ENCODE measurements around the gene MPST.

Gene MPST

GRCh38 chr22:37059876-37060449 is 40.4 kb downstream of the MPST start:
- no peak for TF ChIP-seq CTCF (IDR thresholded peaks at IDR 0.05)

- TF ChIP-seq CTCF (IDR thresholded peaks at IDR 0.05) = no peak
Measured at GRCh38 chr22:37060801-37061610, 41.5 kb downstream of the MPST start.

- TF ChIP-seq CTCF (IDR thresholded peaks at IDR 0.05) = no peak
Measured at GRCh38 chr22:37061611-37062375, 42.3 kb downstream of the MPST start.

- no peak for TF ChIP-seq CTCF (IDR thresholded peaks at IDR 0.05)
Measured at GRCh38 chr22:37062376-37062675, 42.8 kb downstream of the MPST start.

- no peak for TF ChIP-seq CTCF (IDR thresholded peaks at IDR 0.05)
Measured at GRCh38 chr22:37062702-37063381, 43.3 kb downstream of the MPST start.

GRCh38 chr22:37063431-37064420 is 44.2 kb downstream of the MPST start:
- no peak for TF ChIP-seq CTCF (IDR thresholded peaks at IDR 0.05)
